Activated CD4-positive, alpha-beta T cell treated with anti-CD3 and anti-CD28 coated beads, Interleukin-2, amount 10 ng/mL, durations not matched to agents 24 days and 14 days (primary cell): ENCODE measurements around the gene EPN3. TPM values are rescaled to one million over a fixed set of nuclear protein-coding genes. Genes with fewer than 3 reads are reported as not detected.

Source experiments
- DNase-seq: peaks from one replicate; pipeline ENCODE4 v3.0.0; 2022
- H3K27ac Mint-ChIP-seq: one replicate; pipeline ENCODE4 v1.8.0; 2022; ENCODE audit warnings: mild to moderate bottlenecking, mixed read lengths
- H3K27me3 Mint-ChIP-seq: one replicate; pipeline ENCODE4 v1.8.0; 2022; ENCODE audit warnings: mixed read lengths
- H3K36me3 Mint-ChIP-seq: one replicate; pipeline ENCODE4 v1.8.0; 2022; ENCODE audit warnings: low read depth, mild to moderate bottlenecking, mixed read lengths
- H3K4me1 Mint-ChIP-seq: one replicate; pipeline ENCODE4 v1.8.0; 2021; ENCODE audit warnings: mixed read lengths
- H3K4me3 Mint-ChIP-seq: one replicate; pipeline ENCODE4 v1.8.0; 2022; ENCODE audit warnings: mild to moderate bottlenecking, moderate library complexity, mixed read lengths
- H3K9me3 Mint-ChIP-seq: one replicate; pipeline ENCODE4 v1.8.0; 2021; ENCODE audit warnings: mixed read lengths
- intact Hi-C: fragments of 100-400 bp; cut with micrococcal nuclease; formaldehyde crosslinking; loops from one replicate; pipeline ENCODE4 v1.15.1; 2023
- total RNA-seq: library from RNA; stranded (reverse); gene quantifications from 2 replicates; pipeline ENCODE4 v1.2.3, GENCODE V29; 2022

The EPN3 gene
- total RNA-seq, 1 donor from 2014 or later: not detected

GRCh38 chr17:50518384-50519023, 14.0 kb upstream of the EPN3 start:
- intact Hi-C loops: no loop called here
- Mint-ChIP-seq H3K9me3 (no peaks in the 10 kb centered on the region), H3K4me3 (no peak overlapping the region), H3K36me3 (no peaks in the 10 kb centered on the region), H3K4me1 (peaks cover 7% of the 10 kb centered on the region), H3K27ac (no peak overlapping the region), H3K27me3 (no peaks in the 10 kb centered on the region)
- DNase-seq: no peak

GRCh38 chr17:50519141-50519834, 13.2 kb upstream of the EPN3 start:
- intact Hi-C loops: no loop called here
- H3K27ac Mint-ChIP-seq: no peak overlapping the region
- no peaks in the 10 kb centered on the region for H3K9me3 Mint-ChIP-seq
- no peaks in the 10 kb centered on the region for H3K36me3 Mint-ChIP-seq
- no peak overlapping the region for H3K4me3 Mint-ChIP-seq
- H3K27me3 Mint-ChIP-seq: no peaks in the 10 kb centered on the region
- H3K4me1 Mint-ChIP-seq: peaks cover 7% of the 10 kb centered on the region
- no peak for DNase-seq

DNA sequence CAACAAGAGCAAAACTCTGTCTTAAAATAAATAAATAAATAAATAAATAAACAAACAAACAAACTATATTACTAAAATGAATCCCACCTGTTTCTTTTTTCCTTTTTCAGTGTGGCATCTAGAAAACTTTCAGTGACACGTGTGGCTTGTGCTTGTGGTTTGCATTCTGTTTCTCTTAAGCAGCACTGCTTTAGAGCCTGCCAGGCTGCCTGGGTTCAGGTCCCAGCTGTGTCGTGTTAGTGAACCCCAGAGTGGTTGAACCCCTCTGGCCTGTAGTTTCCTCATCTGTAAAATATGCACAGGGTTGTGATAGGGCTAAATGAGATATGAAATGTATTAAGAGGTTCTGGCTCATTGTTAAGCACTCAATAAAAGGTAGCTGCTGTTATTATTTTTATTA, 12.1 kb upstream of the EPN3 start:
- H3K27me3 Mint-ChIP-seq: no peaks in the 10 kb centered on the region
- no peak for DNase-seq
- intact Hi-C loops: no loop called here
- H3K36me3 Mint-ChIP-seq: no peaks in the 10 kb centered on the region
- H3K4me1 Mint-ChIP-seq: peaks cover 7% of the 10 kb centered on the region
- no peak overlapping the region for H3K4me3 Mint-ChIP-seq
- H3K27ac Mint-ChIP-seq: no peak overlapping the region
- no peaks in the 10 kb centered on the region for H3K9me3 Mint-ChIP-seq

DNA sequence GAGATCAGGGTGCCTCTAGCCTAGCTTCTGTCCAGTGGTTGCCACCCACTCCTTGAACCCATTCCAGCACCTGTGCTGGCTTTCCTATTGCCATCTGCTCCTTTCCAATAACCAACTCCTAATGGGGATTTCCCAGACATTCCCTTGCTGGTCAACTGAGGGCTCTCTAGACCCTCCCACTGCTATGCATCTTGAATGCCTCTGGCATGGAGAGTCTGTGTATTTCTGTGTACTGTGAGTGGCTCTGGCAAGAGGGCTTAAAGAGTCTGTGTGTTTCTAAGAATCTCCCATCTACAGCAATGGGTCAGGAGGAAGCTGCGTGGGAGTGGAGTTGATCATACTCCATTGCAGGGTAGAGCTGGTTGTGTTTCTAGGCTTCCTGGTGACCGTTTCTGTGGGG, 11.0 kb upstream of the EPN3 start:
- no peak for DNase-seq
- intact Hi-C loops: no loop called here
- Mint-ChIP-seq H3K4me1 (peaks cover 7% of the 10 kb centered on the region), H3K4me3 (no peak overlapping the region), H3K27ac (no peak overlapping the region), H3K36me3 (no peaks in the 10 kb centered on the region), H3K9me3 (no peaks in the 10 kb centered on the region), H3K27me3 (no peaks in the 10 kb centered on the region)

DNA sequence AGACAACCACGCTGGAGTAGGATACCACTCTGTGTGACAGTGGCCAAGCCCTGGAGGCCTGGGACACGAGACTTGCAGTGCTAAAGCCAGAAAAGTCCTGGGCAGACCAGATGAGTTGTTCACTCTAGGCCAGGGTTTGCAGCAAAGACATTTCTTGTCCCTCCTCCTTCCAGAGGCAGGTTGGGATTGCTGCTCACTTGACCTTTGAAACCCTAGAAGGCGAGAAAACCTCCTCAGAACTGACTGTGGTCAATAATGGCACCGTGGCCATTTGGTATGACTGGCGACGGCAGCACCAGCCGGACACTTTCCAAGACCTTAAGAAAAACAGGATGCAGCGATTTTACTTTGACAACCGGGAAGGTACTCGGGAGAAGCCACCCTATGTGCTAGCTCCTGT, 9.8 kb upstream of the EPN3 start:
- H3K9me3 Mint-ChIP-seq: no peaks in the 10 kb centered on the region
- intact Hi-C loops: no loop called here
- no peaks in the 10 kb centered on the region for H3K27me3 Mint-ChIP-seq
- no peak for DNase-seq
- H3K4me3 Mint-ChIP-seq: no peak overlapping the region
- peaks cover 2% of the 10 kb centered on the region for H3K4me1 Mint-ChIP-seq
- no peak overlapping the region for H3K27ac Mint-ChIP-seq
- H3K36me3 Mint-ChIP-seq: no peaks in the 10 kb centered on the region

- peaks cover 2% of the 10 kb centered on the region for H3K4me1 Mint-ChIP-seq
- intact Hi-C loops: no loop called here
- H3K27ac Mint-ChIP-seq: no peak overlapping the region
- H3K4me3 Mint-ChIP-seq: no peak overlapping the region
- no peaks in the 10 kb centered on the region for H3K9me3 Mint-ChIP-seq
- no peaks in the 10 kb centered on the region for H3K27me3 Mint-ChIP-seq
- DNase-seq: no peak
- no peaks in the 10 kb centered on the region for H3K36me3 Mint-ChIP-seq
These were observed 9.3 kb upstream of the EPN3 start for GRCh38 chr17:50523208-50523607.

DNA sequence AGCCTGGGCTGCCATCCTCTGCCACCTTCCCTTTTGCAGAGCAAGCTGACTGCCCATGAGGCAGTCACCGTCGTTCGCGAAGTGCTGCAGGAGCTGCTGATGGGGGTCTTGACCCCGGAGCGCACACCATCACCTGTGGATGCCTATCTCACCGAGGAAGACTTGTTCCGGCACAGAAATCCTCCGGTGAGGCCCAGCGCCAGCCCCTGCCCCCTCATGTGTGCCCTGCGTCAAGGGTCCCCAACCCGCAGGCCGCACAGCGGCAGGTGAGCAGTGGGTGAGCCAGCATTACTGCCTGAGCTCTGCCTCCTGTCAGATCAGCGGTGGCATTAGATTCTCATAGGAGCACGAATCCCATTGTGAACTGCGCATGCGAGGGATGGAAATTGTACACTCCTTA, 7.7 kb upstream of the EPN3 start:
- no peaks in the 10 kb centered on the region for H3K9me3 Mint-ChIP-seq
- H3K27ac Mint-ChIP-seq: no peak overlapping the region
- no peak overlapping the region for H3K4me3 Mint-ChIP-seq
- no peak for DNase-seq
- intact Hi-C loops: no loop called here
- H3K36me3 Mint-ChIP-seq: no peaks in the 10 kb centered on the region
- no peaks in the 10 kb centered on the region for H3K27me3 Mint-ChIP-seq
- peaks cover 2% of the 10 kb centered on the region for H3K4me1 Mint-ChIP-seq

DNA sequence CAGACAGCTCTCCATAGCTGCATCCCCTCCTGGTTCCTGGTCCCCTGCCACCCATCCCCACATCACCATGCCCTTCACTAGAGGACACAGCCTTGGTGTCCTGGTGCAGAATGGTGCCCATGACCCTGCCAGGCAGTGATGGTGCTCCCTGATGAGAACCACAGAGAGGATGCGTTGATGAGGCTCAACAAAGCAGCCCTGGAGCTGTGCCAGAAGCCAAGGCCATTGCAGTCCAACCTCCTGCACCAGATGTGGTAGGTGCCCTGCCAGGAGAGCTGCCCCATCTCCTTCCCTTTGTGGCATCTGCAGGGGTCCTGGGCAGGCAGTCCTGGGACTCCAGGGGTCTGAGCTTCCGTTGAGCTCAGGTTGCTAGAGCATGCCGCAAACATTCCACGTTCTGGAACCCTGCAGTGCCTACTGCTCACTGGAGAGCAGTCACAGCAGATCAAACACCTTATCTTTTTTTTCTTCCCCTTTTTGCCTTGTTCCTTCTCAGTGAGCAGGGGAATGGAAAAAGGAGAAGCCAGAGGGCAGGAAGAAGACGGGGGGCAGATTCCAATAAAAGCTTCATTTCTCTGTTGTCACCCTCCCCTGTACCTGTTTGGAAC, 5.3 kb upstream of the EPN3 start:
- Mint-ChIP-seq H3K4me1 (no peaks in the 10 kb centered on the region), H3K27me3 (peaks cover 14% of the 10 kb centered on the region), H3K4me3 (no peak overlapping the region), H3K9me3 (no peaks in the 10 kb centered on the region), H3K27ac (no peak overlapping the region), H3K36me3 (no peaks in the 10 kb centered on the region)
- no peak for DNase-seq
- intact Hi-C loops: no loop called here

GRCh38 chr17:50527949-50528474, 4.5 kb upstream of the EPN3 start:
- Mint-ChIP-seq H3K27ac (no peak overlapping the region), H3K36me3 (no peaks in the 10 kb centered on the region), H3K9me3 (no peaks in the 10 kb centered on the region), H3K4me1 (no peaks in the 10 kb centered on the region), H3K27me3 (peaks cover 19% of the 10 kb centered on the region), H3K4me3 (no peak overlapping the region)
- no peak for DNase-seq
- intact Hi-C loops: no loop called here

DNA sequence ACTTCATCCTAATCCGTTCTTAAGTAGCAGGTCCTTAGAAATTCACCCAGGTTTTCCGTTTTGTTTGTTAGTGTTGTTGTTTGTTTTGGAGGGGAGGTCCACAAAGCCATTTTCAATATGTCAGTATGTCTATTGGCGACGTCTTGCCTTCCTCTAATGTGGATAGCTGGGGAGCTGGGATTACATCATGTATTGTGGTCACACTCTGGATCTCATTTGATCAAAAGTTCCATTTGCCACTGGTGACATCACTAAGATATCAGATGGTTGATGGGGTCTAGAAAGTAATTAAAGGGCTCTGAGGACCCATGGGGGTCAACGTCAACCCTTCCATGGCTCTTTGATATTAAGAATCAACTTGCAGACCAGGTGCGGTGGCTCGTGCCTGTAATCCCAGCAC, 2.7 kb upstream of the EPN3 start:
- no peaks in the 10 kb centered on the region for H3K9me3 Mint-ChIP-seq
- intact Hi-C loops: no loop called here
- H3K36me3 Mint-ChIP-seq: no peaks in the 10 kb centered on the region
- H3K4me1 Mint-ChIP-seq: peaks cover 8% of the 10 kb centered on the region
- peaks cover 36% of the 10 kb centered on the region for H3K27me3 Mint-ChIP-seq
- DNase-seq: no peak
- H3K27ac Mint-ChIP-seq: no peak overlapping the region
- no peak overlapping the region for H3K4me3 Mint-ChIP-seq

DNA sequence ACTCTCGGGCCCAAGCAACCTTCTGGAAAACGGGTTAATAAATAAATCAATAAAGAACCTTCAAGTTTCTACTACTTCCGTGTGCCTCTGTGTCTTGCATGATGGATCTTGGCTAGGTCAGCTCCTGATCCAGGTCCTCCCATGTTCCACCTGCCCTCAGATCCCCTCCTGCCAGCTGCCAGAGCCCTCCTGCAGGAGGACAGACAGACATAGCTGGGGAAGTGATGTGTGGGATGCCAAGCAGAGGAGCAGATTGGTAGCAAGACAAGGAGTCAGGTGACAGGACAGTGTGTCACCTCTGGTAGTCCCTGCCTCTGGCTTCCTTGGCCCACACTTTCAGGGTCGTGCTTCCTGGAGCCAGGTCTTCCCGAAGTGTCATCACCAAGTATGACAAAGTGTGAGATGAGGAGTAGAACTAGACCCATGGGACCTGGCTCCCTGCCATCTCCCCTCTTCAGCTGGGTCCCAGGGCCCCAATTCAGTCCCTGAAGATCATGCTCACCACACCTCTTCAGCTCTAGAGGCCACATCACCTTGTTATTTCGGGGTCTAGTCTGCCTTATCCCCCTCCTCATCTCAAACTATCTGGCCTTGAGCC, 1.0 kb upstream of the EPN3 start:
- H3K36me3 Mint-ChIP-seq: no peaks in the 10 kb centered on the region
- no peaks in the 10 kb centered on the region for H3K9me3 Mint-ChIP-seq
- no peak overlapping the region for H3K4me3 Mint-ChIP-seq
- peaks cover 39% of the 10 kb centered on the region for H3K27me3 Mint-ChIP-seq
- intact Hi-C loops: no loop called here
- no peak for DNase-seq
- no peak overlapping the region for H3K27ac Mint-ChIP-seq
- H3K4me1 Mint-ChIP-seq: peaks cover 8% of the 10 kb centered on the region

- Mint-ChIP-seq H3K4me1 (peaks cover 8% of the 10 kb centered on the region), H3K27me3 (peaks cover 39% of the 10 kb centered on the region), H3K4me3 (no peak overlapping the region), H3K36me3 (no peaks in the 10 kb centered on the region), H3K9me3 (no peaks in the 10 kb centered on the region), H3K27ac (no peak overlapping the region)
- no peak for DNase-seq
- intact Hi-C loops: no loop called here
These were observed 650 bp downstream of the EPN3 start for GRCh38 chr17:50533185-50533584.

GRCh38 chr17:50533720-50534148, 1.2 kb downstream of the EPN3 start:
- intact Hi-C loops: no loop called here
- Mint-ChIP-seq H3K9me3 (no peaks in the 10 kb centered on the region), H3K27ac (no peak overlapping the region), H3K36me3 (no peaks in the 10 kb centered on the region), H3K4me3 (no peak overlapping the region), H3K4me1 (peaks cover 8% of the 10 kb centered on the region), H3K27me3 (peaks cover 39% of the 10 kb centered on the region)
- no peak for DNase-seq
